Right lobe of liver (tissue), 6 donors: ENCODE measurements around the gene SHD. TPM values are rescaled to one million over a fixed set of nuclear protein-coding genes. Genes with fewer than 3 reads are reported as not detected.
"Not testable (repeated sequence)": the region's sequence is repeated elsewhere in the genome, so short reads cannot be mapped to it uniquely, and the experiment has no call there.

Experiments
- ATAC-seq, 4 donors: fragments of 200-7000 bp; cut with Tn5 transposase; one replicate each; pipeline ENCODE4 v1.9.1; 2020; ENCODE audit warnings: mild to moderate bottlenecking in 4 of 4, moderate library complexity in 4 of 4
- DNase-seq, 3 donors: peaks; one replicate each; pipeline ENCODE4 v3.0.0-alpha.2; 2020
- H3K27ac ChIP-seq, 3 donors: fragments of 200-600 bp; one replicate each; pipeline ENCODE4 v1.8.0; 2022
- H3K27me3 ChIP-seq, 2 donors: fragments of 200-600 bp; one replicate each; pipeline ENCODE4 v1.8.0; 2022
- H3K36me3 ChIP-seq, 4 donors: fragments of 200-600 bp; sonication (generic) in 1 of 4; one replicate each; pipeline versions ENCODE4 v1.5.1 to v1.8.0; 2017 to 2022; ENCODE audit warnings: control low read depth in 1 of 4
- H3K4me1 ChIP-seq, 4 donors: fragments of 200-600 bp; sonication (generic) in 1 of 4; one replicate each; pipeline versions ENCODE4 v1.5.1 to v1.8.0; 2017 to 2022; ENCODE audit warnings: control low read depth in 1 of 4
- H3K4me3 ChIP-seq, 3 donors: fragments of 200-600 bp; one replicate each; pipeline ENCODE4 v1.8.0; 2022
- H3K9me3 ChIP-seq, 4 donors: fragments of 200-600 bp; sonication (generic) in 1 of 4; one replicate each; pipeline versions ENCODE4 v1.5.1 to v1.8.0; 2017 to 2022; ENCODE audit warnings: control low read depth in 1 of 4
- POLR2A ChIP-seq: fragments of 450-650 bp; IDR thresholded peaks from one replicate; pipeline ENCODE4 v1.6.1; 2017; ENCODE audit warnings: antibody characterized with exemption, mild to moderate bottlenecking
- whole genome bisulfite sequencing: methylation state at CpG from one replicate; pipeline ENCODE4 v1.1.6; 2018; ENCODE audit warnings: low coverage, low lambda C conversion rate; ENCODE audit not compliant: insufficient coverage; ENCODE audit errors: missing lambda C conversion rate; 5-methylcytosine and 5-hydroxymethylcytosine counted together
- intact Hi-C, 2 donors: fragments of 100-400 bp; cut with DNase I; formaldehyde crosslinking; loops; one replicate each; pipeline versions ENCODE4 v1.11.2 to v1.14.1; 2022
- long read RNA-seq: library from polyadenylated mRNA; unstranded; transcript quantifications from one replicate; pipeline ENCODE4 v2.0.0, GENCODE V29; 2019
- total RNA-seq, 6 experiments: library from RNA; depleted of rRNA in 2 of 6; stranded (reverse); fragments of >200 nt in 2 of 6; fragmentation: NEBNext Ultra II Directional in 3 of 6; extraction: Animal tissue kit (Norgen Biotek cat#: 25700) in 3 of 6; gene quantifications; one replicate each; pipeline versions ENCODE4 v1.1.0 to v1.2.4, GENCODE V29; 2016 to 2023
- TF ChIP-seq, protein P1 (sequence below), 4 donors: fragments of 200-600 bp in 3 of 4; fragments of 450-650 bp in 1 of 4; IDR thresholded peaks; one replicate each; pipeline versions ENCODE4 v1.5.1 to v1.8.0; 2016 to 2022; ENCODE audit warnings: antibody characterized with exemption in 4 of 4, mild to moderate bottlenecking in 2 of 4
- donor health status: DM: no; HTN: yes; CAD: no.
- donor health status: DM: no; HTN: no; CAD: no.
- donor health status: DM: no; HTN: no; CAD: no.
- donor health status: DM: no; HTN: yes; CAD: no.
- donor health status: DM: no; HTN: yes; CAD: no.

The SHD gene, protein sequence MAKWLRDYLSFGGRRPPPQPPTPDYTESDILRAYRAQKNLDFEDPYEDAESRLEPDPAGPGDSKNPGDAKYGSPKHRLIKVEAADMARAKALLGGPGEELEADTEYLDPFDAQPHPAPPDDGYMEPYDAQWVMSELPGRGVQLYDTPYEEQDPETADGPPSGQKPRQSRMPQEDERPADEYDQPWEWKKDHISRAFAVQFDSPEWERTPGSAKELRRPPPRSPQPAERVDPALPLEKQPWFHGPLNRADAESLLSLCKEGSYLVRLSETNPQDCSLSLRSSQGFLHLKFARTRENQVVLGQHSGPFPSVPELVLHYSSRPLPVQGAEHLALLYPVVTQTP
- 1 to 10 TPM; 1.7 to 9.7 (median 6.4) TPM for total RNA-seq
- long read RNA-seq, partial matches to known transcripts, result 6 of 6 reads
- long read RNA-seq, other reads (novel, unspliced or antisense), result 0 of 6 reads

GRCh38 chr19:4278419-4279266 lies at the start of gene SHD:
Gene SHD (plus strand): TSS chr19:4279266. CDS start chr19:4280064, 798 bp downstream.
- 3% methylated on average over 33 of the region's 44 CpGs for WGBS
- Histone ChIP-seq H3K9me3 (no peaks in the 10 kb centered on the region), H3K4me1 (peaks cover 0 to 10% (median 0%) of the 10 kb centered on the region in 4 donors), H3K27me3 (no peaks in the 10 kb centered on the region), H3K27ac (no peak within 1 kb of the TSS), H3K4me3 (peak within 1 kb of the TSS; percentile 28 to 43 (median 29)), H3K36me3 (no peaks in the 10 kb centered on the region)
- TF ChIP-seq POLR2A, result no peak
- TF ChIP-seq, protein P1, sequence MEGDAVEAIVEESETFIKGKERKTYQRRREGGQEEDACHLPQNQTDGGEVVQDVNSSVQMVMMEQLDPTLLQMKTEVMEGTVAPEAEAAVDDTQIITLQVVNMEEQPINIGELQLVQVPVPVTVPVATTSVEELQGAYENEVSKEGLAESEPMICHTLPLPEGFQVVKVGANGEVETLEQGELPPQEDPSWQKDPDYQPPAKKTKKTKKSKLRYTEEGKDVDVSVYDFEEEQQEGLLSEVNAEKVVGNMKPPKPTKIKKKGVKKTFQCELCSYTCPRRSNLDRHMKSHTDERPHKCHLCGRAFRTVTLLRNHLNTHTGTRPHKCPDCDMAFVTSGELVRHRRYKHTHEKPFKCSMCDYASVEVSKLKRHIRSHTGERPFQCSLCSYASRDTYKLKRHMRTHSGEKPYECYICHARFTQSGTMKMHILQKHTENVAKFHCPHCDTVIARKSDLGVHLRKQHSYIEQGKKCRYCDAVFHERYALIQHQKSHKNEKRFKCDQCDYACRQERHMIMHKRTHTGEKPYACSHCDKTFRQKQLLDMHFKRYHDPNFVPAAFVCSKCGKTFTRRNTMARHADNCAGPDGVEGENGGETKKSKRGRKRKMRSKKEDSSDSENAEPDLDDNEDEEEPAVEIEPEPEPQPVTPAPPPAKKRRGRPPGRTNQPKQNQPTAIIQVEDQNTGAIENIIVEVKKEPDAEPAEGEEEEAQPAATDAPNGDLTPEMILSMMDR (IDR thresholded peaks at IDR 0.05), result no peak
- no peak for DNase-seq
- intact Hi-C loops, result no loop called here
- ATAC-seq, result peak in 3 of 4 donors; percentile 9 to 59 (median 47)

DNA sequence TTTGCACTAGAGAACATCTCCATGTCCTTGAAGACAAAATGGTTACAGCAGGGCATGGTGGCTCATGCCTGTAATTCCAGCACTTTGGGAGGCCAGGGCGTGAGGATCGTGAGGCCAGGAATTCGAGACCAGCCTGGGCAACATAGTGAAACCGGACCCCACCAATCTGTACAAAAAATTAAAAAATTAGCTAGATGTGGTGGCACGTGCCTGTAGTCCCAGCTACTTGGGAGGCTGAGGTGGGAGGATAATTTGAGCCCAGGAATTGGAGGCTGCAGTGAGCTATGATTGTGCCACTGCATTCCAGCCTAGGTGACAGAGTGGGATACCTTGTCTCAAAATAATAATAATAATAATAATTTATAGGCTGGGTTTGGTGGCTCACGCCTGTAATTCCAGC lies 48.8 kb upstream of the SHD start:
- ATAC-seq, intact Hi-C loops: not testable (repeated sequence)
- WGBS, result 50% methylated on average over 2 of the region's 6 CpGs

GRCh38 chr19:4231521-4231920 lies 47.5 kb upstream of the SHD start:
- H3K9me3 ChIP-seq, intact Hi-C loops, H3K27ac ChIP-seq, H3K4me1 ChIP-seq, ATAC-seq, H3K4me3 ChIP-seq, H3K36me3 ChIP-seq, DNase-seq, H3K27me3 ChIP-seq: not testable (repeated sequence)
- 84% methylated on average over 5 of the region's 6 CpGs for WGBS

More for the DNA sequence above, 48.8 kb upstream of the SHD start:
- not testable (repeated sequence) for H3K9me3 ChIP-seq, H3K27ac ChIP-seq, H3K4me3 ChIP-seq, H3K27me3 ChIP-seq, H3K36me3 ChIP-seq, DNase-seq, H3K4me1 ChIP-seq

DNA sequence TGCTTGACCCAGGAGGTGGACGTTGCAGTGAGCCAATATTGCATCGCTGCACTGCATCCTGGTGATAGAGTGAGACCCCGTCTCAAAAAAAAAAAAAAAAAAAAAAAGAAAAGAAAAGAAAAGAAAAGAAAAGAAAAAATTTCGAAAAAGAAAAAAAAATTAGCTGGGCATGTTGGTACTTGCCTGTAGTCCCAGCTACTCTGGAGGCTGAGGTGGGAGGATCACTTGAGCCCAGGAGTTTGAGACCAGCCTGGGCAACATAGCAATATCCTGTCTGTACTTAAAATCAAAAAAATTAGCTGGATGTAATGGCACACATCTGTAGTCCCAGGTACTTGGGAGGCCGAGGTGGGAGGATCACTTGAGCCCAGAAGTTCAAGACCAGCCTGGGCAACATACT lies 46.9 kb upstream of the SHD start:
- H3K27me3 ChIP-seq, intact Hi-C loops, H3K9me3 ChIP-seq, H3K36me3 ChIP-seq, H3K27ac ChIP-seq, DNase-seq, H3K4me3 ChIP-seq, H3K4me1 ChIP-seq, ATAC-seq: not testable (repeated sequence)
- WGBS, result 77% methylated on average over 4 of the region's 5 CpGs

DNA sequence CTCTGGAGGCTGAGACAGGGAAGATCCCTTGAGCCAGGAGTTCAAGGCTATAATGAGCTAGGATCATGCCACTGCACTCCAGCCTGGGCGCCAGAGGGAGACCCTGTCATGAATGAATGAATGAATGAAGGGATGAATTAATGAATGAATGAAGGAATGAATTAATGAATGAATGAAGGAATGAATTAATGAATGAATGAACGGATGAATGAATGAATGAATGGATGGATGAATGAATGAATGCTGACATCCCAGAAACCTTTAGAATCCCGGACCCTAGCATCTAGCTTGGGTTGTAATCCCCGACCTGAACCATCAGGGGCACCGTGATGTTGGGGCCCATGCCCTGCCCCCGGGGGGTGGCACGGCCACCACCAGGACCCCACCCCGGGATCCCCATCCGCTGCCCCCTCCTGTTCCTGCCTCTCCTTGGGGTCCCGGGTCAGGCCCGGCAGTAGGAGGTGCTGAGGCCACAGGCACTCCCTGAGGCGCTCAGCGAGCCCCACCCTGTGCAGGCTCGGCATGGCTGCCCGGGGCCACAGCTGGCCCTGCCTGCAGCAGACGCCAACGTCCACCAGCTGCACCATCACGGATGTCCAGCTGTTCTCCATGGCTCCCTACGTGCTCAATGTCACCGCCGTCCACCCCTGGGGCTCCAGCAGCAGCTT lies 46.3 kb upstream of the SHD start:
- Histone ChIP-seq H3K27ac (no peak overlapping the region), H3K36me3 (no peaks in the 10 kb centered on the region), H3K9me3 (no peaks in the 10 kb centered on the region), H3K4me3 (no peak overlapping the region), H3K27me3 (no peaks in the 10 kb centered on the region), H3K4me1 (no peaks in the 10 kb centered on the region)
- WGBS, result 56% methylated on average over 9 of the region's 21 CpGs
- ATAC-seq, result peak in 2 of 4 donors; percentile 17 to 21
- TF ChIP-seq POLR2A, result no peak
- TF ChIP-seq, protein P1 (IDR thresholded peaks at IDR 0.05), result no peak
- DNase-seq, result no peak
- intact Hi-C loops, result no loop called here
